ENCODE data around the gene RPRD1B.
"Not testable (repeated sequence)": the region's sequence is repeated elsewhere in the genome, so short reads cannot be mapped to it uniquely, and the experiment has no call there.

RPRD1B gene

GRCh38 chr20:38001981-38002380 is 31.6 kb upstream of the RPRD1B start:
- DNase-seq: no peak

GRCh38 chr20:38002422-38002821 is 31.1 kb upstream of the RPRD1B start:
- DNase-seq: no peak

- DNase-seq: no peak
Measured at GRCh38 chr20:38004416-38004815, 29.1 kb upstream of the RPRD1B start.

GRCh38 chr20:38005903-38006302 is 27.6 kb upstream of the RPRD1B start:
- DNase-seq: no peak

- DNase-seq: no peak
Measured at GRCh38 chr20:38007526-38007925, 26.0 kb upstream of the RPRD1B start.

GRCh38 chr20:38008233-38008944 is 25.2 kb upstream of the RPRD1B start:
- DNase-seq: no peak

- not testable (repeated sequence) for DNase-seq
Measured at GRCh38 chr20:38009416-38009815, 24.1 kb upstream of the RPRD1B start.

- DNase-seq: no peak
Measured at GRCh38 chr20:38011696-38012095, 21.9 kb upstream of the RPRD1B start.

GRCh38 chr20:38012332-38012731 is 21.2 kb upstream of the RPRD1B start:
- DNase-seq: no peak

- no peak for DNase-seq
Measured at GRCh38 chr20:38013887-38014286, 19.7 kb upstream of the RPRD1B start.

GRCh38 chr20:38017959-38018358 is 15.6 kb upstream of the RPRD1B start:
- no peak for DNase-seq

GRCh38 chr20:38018385-38018784 is 15.2 kb upstream of the RPRD1B start:
- DNase-seq: no peak

GRCh38 chr20:38021087-38021772 is 12.3 kb upstream of the RPRD1B start:
- DNase-seq: no peak

GRCh38 chr20:38023181-38024001 is 10.2 kb upstream of the RPRD1B start:
- no peak for DNase-seq

GRCh38 chr20:38024496-38024895 is 9.1 kb upstream of the RPRD1B start:
- DNase-seq: no peak

- DNase-seq: no peak
Measured at GRCh38 chr20:38029453-38029852, 4.1 kb upstream of the RPRD1B start.

- DNase-seq: no peak
Measured at GRCh38 chr20:38031957-38032356, 1.6 kb upstream of the RPRD1B start.

GRCh38 chr20:38032585-38033329 is 789 bp upstream of the RPRD1B start:
- peak in 1 of 2 experiments; percentile 59 for DNase-seq

GRCh38 chr20:38034108-38034649 is 633 bp downstream of the RPRD1B start:
- DNase-seq: no peak

- DNase-seq: no peak
Measured at GRCh38 chr20:38034961-38035360, 1.4 kb downstream of the RPRD1B start.

GRCh38 chr20:38036366-38036765 is 2.8 kb downstream of the RPRD1B start:
- no peak for DNase-seq

- DNase-seq: no peak
Measured at GRCh38 chr20:38040276-38040675, 6.7 kb downstream of the RPRD1B start.

Measured in activated CD4-positive, alpha-beta T cell treated with anti-CD3 and anti-CD28 coated beads, Interleukin-2, amount 50 U/mL, for 4 hours (primary cell).